H1 (cell line): Measurements from ENCODE around the gene RASGEF1C. TPM values are rescaled to one million over a fixed set of nuclear protein-coding genes. Genes with fewer than 3 reads are reported as not detected.

Experiments used
- CTCF ChIA-PET: fragments of 300-600 bp; sonication (Branson Sonifier 250); formaldehyde crosslinking; loops from one replicate; lab custom pipeline; 2021; ENCODE audit not compliant: partially characterized antibody; lab: Charles Lee
- POLR2A ChIA-PET: fragments of 300-600 bp; sonication (Branson Sonifier 250); formaldehyde crosslinking; loops from one replicate; lab custom pipeline; 2021; ENCODE audit warnings: inconsistent platforms; ENCODE audit not compliant: partially characterized antibody; lab: Charles Lee
- DNase-seq, 2 experiments: peaks; one replicate each; pipeline versions ENCODE4 v3.0.0 to v3.0.0-alpha.2; 2010 to 2022; ENCODE audit warnings: low spot score in 2 of 2, low read depth in 1 of 2, mixed read lengths in 1 of 2
- FAIRE-seq: peaks from 2 replicates; lab custom pipeline; 2011; peaks lifted over from hg19 to GRCh38; lab: Jason Lieb, UNC
- H2AFZ ChIP-seq: 2 replicates; pipeline ENCODE4 v1.8.1; 2012; ENCODE audit warnings: low read length, inconsistent platforms
- H2AK5ac ChIP-seq: 2 replicates; pipeline ENCODE4 v1.6.1; 2013; ENCODE audit warnings: low read depth, low read length
- H2BK120ac ChIP-seq: replicated peaks from 2 replicates; pipeline ENCODE3; 2013; ENCODE audit warnings: low read depth, low read length, inconsistent platforms
- H2BK12ac ChIP-seq: 2 replicates; pipeline ENCODE4 v1.6.1; 2013; ENCODE audit warnings: low read depth, low read length
- H2BK15ac ChIP-seq: 2 replicates; pipeline ENCODE4 v1.6.1; 2013; ENCODE audit warnings: low read length
- H2BK20ac ChIP-seq: 2 replicates; pipeline ENCODE4 v1.6.1; 2013; ENCODE audit warnings: low read length
- H2BK5ac ChIP-seq: 2 replicates; pipeline ENCODE4 v1.6.1; 2013; ENCODE audit warnings: low read depth, low read length
- H3K14ac ChIP-seq: 2 replicates; pipeline ENCODE4 v1.6.1; 2013; ENCODE audit warnings: inconsistent platforms; ENCODE audit not compliant: insufficient read length
- H3K18ac ChIP-seq: 2 replicates; pipeline ENCODE4 v1.6.1; 2013; ENCODE audit warnings: low read length; ENCODE audit errors: extremely low read depth
- H3K23ac ChIP-seq: 2 replicates; pipeline ENCODE4 v1.6.1; 2013; ENCODE audit warnings: inconsistent platforms; ENCODE audit not compliant: insufficient read length
- H3K23me2 ChIP-seq: 2 replicates; pipeline ENCODE4 v1.6.1; 2013; ENCODE audit warnings: low read depth, low read length
- H3K27ac ChIP-seq: 2 replicates; pipeline ENCODE4 v1.6.1; 2011; ENCODE audit warnings: low read depth, low read length, inconsistent platforms
- H3K27me3 ChIP-seq, 4 experiments: replicated peaks in 1 of 4; 1 replicate in 1 of 4; 2 replicates in 3 of 4; pipeline versions ENCODE4 v1.6.1 to v1.8.1; 2011 to 2013; ENCODE audit warnings: low read length in 3 of 4, mild to moderate bottlenecking in 3 of 4, inconsistent platforms in 2 of 4, mixed read lengths in 2 of 4, moderate library complexity in 1 of 4; ENCODE audit not compliant: control insufficient read depth in 3 of 4, insufficient read depth in 3 of 4; ENCODE audit errors: extremely low read depth in 1 of 4
- H3K36me3 ChIP-seq, 4 experiments: 2 replicates each; pipeline versions ENCODE4 v1.6.1 to v1.8.1; 2011 to 2013; ENCODE audit warnings: mild to moderate bottlenecking in 4 of 4, low read length in 3 of 4, moderate library complexity in 2 of 4, control low read depth in 1 of 4, inconsistent platforms in 1 of 4; ENCODE audit not compliant: insufficient read depth in 4 of 4, control insufficient read depth in 2 of 4
- H3K4ac ChIP-seq: replicated peaks from 2 replicates; pipeline ENCODE3; 2013; ENCODE audit warnings: low read length, low read depth, mixed read lengths, inconsistent platforms; ENCODE audit not compliant: insufficient read length
- H3K4me1 ChIP-seq, 4 experiments: replicated peaks in 1 of 4; 1 replicate in 1 of 4; 2 replicates in 3 of 4; pipeline versions ENCODE4 v1.6.1 to v1.8.1; 2011 to 2013; ENCODE audit warnings: low read length in 3 of 4, inconsistent platforms in 2 of 4, mixed read lengths in 1 of 4; ENCODE audit not compliant: insufficient read depth in 4 of 4, control insufficient read depth in 3 of 4
- H3K4me2 ChIP-seq, 2 experiments: 2 replicates each; pipeline versions ENCODE4 v1.6.1 to v1.8.1; 2011 to 2013; ENCODE audit warnings: low read depth in 2 of 2, low read length in 2 of 2, control low read depth in 1 of 2, inconsistent platforms in 1 of 2, mild to moderate bottlenecking in 1 of 2; ENCODE audit not compliant: insufficient read depth in 1 of 2
- H3K4me3 ChIP-seq, 4 experiments: fragments of 200-600, 300-600 bp in 1 of 4; sonication (generic), shearing (Covaris generic), sonication (Bioruptor Twin) in 1 of 4; 2 replicates each; pipeline versions ENCODE4 v1.5.1 to v1.8.1; 2011 to 2016; ENCODE audit warnings: low read length in 4 of 4, low read depth in 3 of 4, control low read depth in 2 of 4, inconsistent platforms in 2 of 4, mild to moderate bottlenecking in 2 of 4, mixed read lengths in 1 of 4, moderate library complexity in 1 of 4; ENCODE audit not compliant: insufficient read depth in 2 of 4; ENCODE audit errors: extremely low read depth in 1 of 4
- H3K56ac ChIP-seq: replicated peaks from 2 replicates; pipeline ENCODE3; 2013; ENCODE audit warnings: low read depth, mild to moderate bottlenecking, mixed read lengths, low read length, inconsistent platforms; ENCODE audit not compliant: insufficient read length
- H3K79me1 ChIP-seq: 2 replicates; pipeline ENCODE4 v1.6.1; 2013; ENCODE audit warnings: low read depth, low read length, control low read depth
- H3K79me2 ChIP-seq, 2 experiments: 2 replicates each; pipeline versions ENCODE4 v1.6.1 to v1.8.1; 2012 to 2013; ENCODE audit warnings: low read length in 2 of 2, mild to moderate bottlenecking in 2 of 2, inconsistent platforms in 1 of 2; ENCODE audit not compliant: insufficient read depth in 2 of 2, control insufficient read depth in 1 of 2
- H3K9ac ChIP-seq, 4 experiments: replicated peaks in 1 of 4; 1 replicate in 1 of 4; 2 replicates in 3 of 4; pipeline versions ENCODE4 v1.6.1 to v1.8.1; 2011 to 2013; ENCODE audit warnings: low read depth in 3 of 4, low read length in 3 of 4, control low read depth in 2 of 4, mild to moderate bottlenecking in 2 of 4, moderate library complexity in 2 of 4, inconsistent platforms in 1 of 4; ENCODE audit errors: extremely low read depth in 1 of 4
- H3K9me3 ChIP-seq, 2 experiments: 2 replicates each; pipeline versions ENCODE4 v1.6.1 to v1.8.1; 2012 to 2013; ENCODE audit warnings: mild to moderate bottlenecking in 2 of 2, moderate library complexity in 2 of 2, control low read depth in 1 of 2, inconsistent platforms in 1 of 2, low read depth in 1 of 2, low read length in 1 of 2, mixed read lengths in 1 of 2; ENCODE audit not compliant: insufficient read depth in 2 of 2
- H4K20me1 ChIP-seq, 2 experiments: replicated peaks in 1 of 2; 2 replicates each; pipeline versions ENCODE3 to v1.8.1; 2011 to 2013; ENCODE audit warnings: inconsistent platforms in 2 of 2, low read length in 2 of 2, mild to moderate bottlenecking in 1 of 2; ENCODE audit not compliant: insufficient read depth in 2 of 2, control insufficient read depth in 1 of 2
- H4K5ac ChIP-seq: 2 replicates; pipeline ENCODE4 v1.6.1; 2013; ENCODE audit warnings: low read length, low read depth, mixed read lengths, inconsistent platforms; ENCODE audit not compliant: insufficient read length
- H4K8ac ChIP-seq: 2 replicates; pipeline ENCODE4 v1.8.0; 2013; ENCODE audit warnings: mild to moderate bottlenecking, moderate library complexity, low read length, inconsistent platforms; ENCODE audit not compliant: insufficient read depth; ENCODE audit errors: extremely low read depth
- H4K91ac ChIP-seq: replicated peaks from 2 replicates; pipeline ENCODE3; 2013; ENCODE audit warnings: low read length, mixed read lengths, inconsistent platforms; ENCODE audit not compliant: insufficient read length
- CBX8 ChIP-seq: fragments of 300-800, 300-1000 bp; sonication (generic); IDR thresholded peaks from 2 replicates; pipeline ENCODE4 v1.7.1; 2016; ENCODE audit warnings: low read depth, low read length, borderline replicate concordance
- E2F6 ChIP-seq: IDR thresholded peaks from 2 replicates; pipeline ENCODE4 v1.6.1; 2012; ENCODE audit warnings: inconsistent platforms
- KDM4A ChIP-seq: IDR thresholded peaks from one replicate; pipeline ENCODE4 v1.7.1; 2012; ENCODE audit warnings: low read depth, mild to moderate bottlenecking, moderate library complexity, low read length, inconsistent platforms; ENCODE audit not compliant: severe bottlenecking
- MAFK ChIP-seq: IDR thresholded peaks from 2 replicates; pipeline ENCODE4 v1.6.1; 2012; ENCODE audit warnings: low read depth, mild to moderate bottlenecking, improper control_type of control experiment, low read length
- SAP30 ChIP-seq: fragments of 300-600 bp; sonication (generic); IDR thresholded peaks from 2 replicates; pipeline ENCODE4 v1.7.1; 2012; ENCODE audit warnings: low read length, moderate library complexity, mild to moderate bottlenecking, inconsistent platforms; ENCODE audit not compliant: insufficient read depth, insufficient replicate concordance
- SIX5 ChIP-seq: IDR thresholded peaks from 2 replicates; pipeline ENCODE4 v1.6.1; 2011; ENCODE audit warnings: mild to moderate bottlenecking, low read depth, low read length
- SUZ12 ChIP-seq: fragments of 200-600 bp; sonication (generic); IDR thresholded peaks from 2 replicates; pipeline ENCODE4 v1.6.1; 2012; ENCODE audit warnings: mild to moderate bottlenecking, inconsistent platforms, low read length, moderate library complexity, mixed read lengths
- WGBS, 2 experiments: shearing (Covaris generic) in 1 of 2; methylation state at CpG; one replicate each; pipeline versions ENCODE4 v1.1.6 to v1.1.7; 2013 to 2015; ENCODE audit warnings: low lambda C conversion rate in 2 of 2, mixed read lengths in 2 of 2, inconsistent platforms in 1 of 2, low coverage in 1 of 2, missing lambda C conversion rate in 1 of 2; ENCODE audit not compliant: insufficient replicate concordance in 2 of 2, insufficient coverage in 1 of 2, insufficient read length in 1 of 2; ENCODE audit errors: extremely low coverage in 1 of 2, missing lambda C conversion rate in 1 of 2; 5-methylcytosine and 5-hydroxymethylcytosine counted together
- polyA plus RNA-seq, 7 experiments: library from polyadenylated mRNA; depleted of rRNA in 3 of 7; stranded (reverse) in 5 of 7; unstranded in 2 of 7; fragments of >200 nt in 5 of 7; fragments of 200-250 nt in 2 of 7; gene quantifications; 1 replicate in 5 of 7; 2 replicates in 1 of 7; 4 replicates in 1 of 7; pipeline versions ENCODE4 v1.2.1 to v1.2.3, GENCODE V29; 2011 to 2013; ENCODE audit warnings: missing spikeins in 2 of 7, mixed read lengths in 2 of 7
- total RNA-seq: library from RNA; stranded (reverse); fragmentation: NEBNext Ultra II Directional; extraction: Animal tissue kit (Norgen Biotek cat#: 25700); gene quantifications from 2 replicates; pipeline ENCODE4 v1.2.1, GENCODE V29; 2021

RASGEF1C gene
- total and polyA plus RNA-seq, 2 of the 8 experiments (the other 6 are each of a cell fraction or from before 2014, with no cell fraction given) = 0.26 to 0.61 TPM

DNA sequence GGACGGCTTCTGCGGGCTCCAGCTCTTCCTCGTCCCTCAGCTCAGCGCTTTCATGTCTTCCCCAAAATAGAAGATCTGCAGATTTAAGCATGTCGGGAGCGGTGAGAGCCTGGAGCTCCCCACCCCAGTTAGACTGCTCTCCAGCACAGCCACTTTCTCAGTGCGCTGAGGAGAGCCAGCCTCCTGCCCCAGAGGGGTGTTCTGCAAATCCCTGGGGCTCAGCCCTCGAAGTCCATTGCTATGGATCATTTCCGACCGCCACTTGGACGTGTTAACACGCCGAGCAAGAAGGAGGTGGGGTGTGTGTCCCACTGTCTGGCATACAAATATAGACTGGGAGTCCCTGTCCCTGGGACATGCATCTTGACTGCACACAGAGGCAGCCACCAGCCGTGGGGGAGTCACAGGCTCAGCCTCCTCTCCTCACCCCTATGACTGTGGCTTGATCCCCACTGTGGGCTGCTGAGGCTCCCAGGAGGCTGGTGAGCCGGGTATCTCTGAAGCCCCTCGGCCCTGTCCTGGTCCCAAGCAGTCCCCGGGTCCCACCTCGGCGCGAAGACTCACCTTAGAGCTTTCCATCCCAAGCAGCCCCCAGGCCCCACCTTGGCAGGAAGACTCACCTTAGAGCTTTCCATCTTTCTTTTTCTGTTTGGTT lies 107.4 kb downstream of the RASGEF1C start:
- H3K18ac ChIP-seq = no peak overlapping the region
- no peak overlapping the region for H2BK20ac ChIP-seq
- H3K23me2 ChIP-seq = no peaks in the 10 kb centered on the region
- H3K4me1 ChIP-seq = no peaks in the 10 kb centered on the region
- H2BK12ac ChIP-seq = no peak overlapping the region
- H3K4me2 ChIP-seq = no peak overlapping the region
- no peaks in the 10 kb centered on the region for H3K27me3 ChIP-seq
- H3K36me3 ChIP-seq = no peaks in the 10 kb centered on the region
- FAIRE-seq = no peak
- no peak overlapping the region for H4K8ac ChIP-seq
- no peak overlapping the region for H2BK120ac ChIP-seq
- H3K9ac ChIP-seq = no peak overlapping the region
- DNase-seq = no peak
- no peak overlapping the region for H2AK5ac ChIP-seq
- no peak overlapping the region for H3K27ac ChIP-seq
- no peak overlapping the region for H2AFZ ChIP-seq
- 93% methylated on average over 19 of the region's 20 CpGs; no CpG with 5 or more reads in 1 of the 2 experiments for WGBS, 2 experiments
- H3K9me3 ChIP-seq = peaks cover under 1 to 7% of the 10 kb centered on the region in 2 experiments; a peak in 3 of 4 replicates
- TF ChIP-seq KDM4A (no peak), MAFK (no peak), CBX8 (no peak), E2F6 (no peak), SAP30 (no peak), SUZ12 (no peak), SIX5 (no peak)
- POLR2A ChIA-PET = interaction anchor here (1.3 kb wide), 1 partner anchor 9 kb away, joined by 3 read pairs; no protein-coding TSS in a partner anchor
- H3K23ac ChIP-seq = no peak overlapping the region
- no peaks in the 10 kb centered on the region for H3K79me2 ChIP-seq
- H4K5ac ChIP-seq = no peak overlapping the region
- H4K20me1 ChIP-seq = no peaks in the 10 kb centered on the region
- H3K14ac ChIP-seq = no peak overlapping the region
- H2BK15ac ChIP-seq = no peak overlapping the region
- H2BK5ac ChIP-seq = no peak overlapping the region
- H3K4ac ChIP-seq = no peak overlapping the region
- no peak overlapping the region for H3K56ac ChIP-seq
- CTCF ChIA-PET = interaction anchor here (0.9 to 1.6 kb wide), 2 partner anchors 10 to 24 kb away, joined by 3 to 4 read pairs; no protein-coding TSS in a partner anchor
- H3K79me1 ChIP-seq = no peaks in the 10 kb centered on the region
- no peak overlapping the region for H4K91ac ChIP-seq
- H3K4me3 ChIP-seq = no peak overlapping the region
